Ascending aorta (tissue), 2 donors: ENCODE data around the gene EFNB1. TPM values are rescaled to one million over a fixed set of nuclear protein-coding genes. Genes with fewer than 3 reads are reported as not detected.
"Not testable (repeated sequence)": the region's sequence is repeated elsewhere in the genome, so short reads cannot be mapped to it uniquely, and the experiment has no call there.

Experiments
- DNase-seq, 2 donors: peaks; one replicate each; pipeline ENCODE4 v3.0.0-alpha.2; 2019; ENCODE audit warnings: low spot score in 2 of 2
- H3K27ac ChIP-seq, 2 donors: fragments of 200-600 bp; sonication (generic); one replicate each; pipeline ENCODE4 v1.5.1; 2016 to 2017; ENCODE audit warnings: mild to moderate bottlenecking in 1 of 2
- H3K27me3 ChIP-seq: fragments of 200-600 bp; sonication (generic); one replicate; pipeline ENCODE4 v1.5.1; 2017
- H3K36me3 ChIP-seq, 2 donors: fragments of 200-600 bp; sonication (generic); one replicate each; pipeline ENCODE4 v1.5.1; 2016
- H3K4me1 ChIP-seq, 2 donors: fragments of 200-600 bp; sonication (generic); one replicate each; pipeline ENCODE4 v1.5.1; 2016 to 2017; ENCODE audit warnings: mild to moderate bottlenecking in 1 of 2
- H3K4me3 ChIP-seq, 2 donors: fragments of 200-600 bp; sonication (generic); one replicate each; pipeline ENCODE4 v1.5.1; 2016 to 2017; ENCODE audit warnings: mild to moderate bottlenecking in 1 of 2
- H3K9me3 ChIP-seq, 2 donors: fragments of 200-600 bp; sonication (generic); one replicate each; pipeline ENCODE4 v1.5.1; 2016
- intact Hi-C: fragments of 100-400 bp; cut with DNase I; formaldehyde crosslinking; loops from one replicate; pipeline ENCODE4 v1.15.1; 2023
- total RNA-seq: library from RNA; depleted of rRNA; stranded (reverse); fragments of >200 nt; gene quantifications from one replicate; pipeline ENCODE4 v1.1.0, GENCODE V29; 2016
- TF ChIP-seq, protein P1 (sequence below), 3 experiments: fragments of 200-600 bp in 2 of 3; fragments of 450-650 bp in 1 of 3; sonication (generic) in 2 of 3; IDR thresholded peaks; one replicate each; pipeline ENCODE4 v1.5.1; 2016 to 2019; ENCODE audit warnings: antibody characterized with exemption in 3 of 3, mild to moderate bottlenecking in 1 of 3, moderate library complexity in 1 of 3

EFNB1 gene
- total RNA-seq, 1 donor from 2014 or later = 53.4 TPM

DNA sequence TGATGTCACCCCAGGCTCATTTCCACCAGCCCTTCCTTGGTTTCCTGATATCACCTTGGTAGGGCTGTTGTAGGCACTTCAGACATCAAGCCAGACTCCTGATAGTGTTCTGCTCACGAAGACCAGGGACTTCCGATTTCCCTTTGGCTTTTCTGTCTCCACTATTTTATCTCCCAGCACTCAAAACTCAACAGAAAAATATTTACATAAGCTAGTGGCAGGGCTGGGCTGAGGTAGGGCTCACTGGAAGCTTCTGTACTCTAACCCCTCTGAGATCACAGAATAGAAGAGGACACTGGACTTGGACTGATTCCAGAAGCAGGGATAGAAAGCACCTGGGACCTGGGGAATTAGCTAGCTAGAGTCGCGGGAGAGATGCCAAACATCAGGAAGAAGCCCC is 34.4 kb upstream of the EFNB1 start:
- intact Hi-C loops = no loop called here
- Histone ChIP-seq H3K36me3 (no peaks in the 10 kb centered on the region), H3K4me3 (no peak overlapping the region), H3K9me3 (peaks cover 6 to 9% of the 10 kb centered on the region in 2 donors), H3K27me3 (no peaks in the 10 kb centered on the region), H3K4me1 (no peaks in the 10 kb centered on the region), H3K27ac (no peak overlapping the region)
- DNase-seq = no peak
- TF ChIP-seq, protein P1, sequence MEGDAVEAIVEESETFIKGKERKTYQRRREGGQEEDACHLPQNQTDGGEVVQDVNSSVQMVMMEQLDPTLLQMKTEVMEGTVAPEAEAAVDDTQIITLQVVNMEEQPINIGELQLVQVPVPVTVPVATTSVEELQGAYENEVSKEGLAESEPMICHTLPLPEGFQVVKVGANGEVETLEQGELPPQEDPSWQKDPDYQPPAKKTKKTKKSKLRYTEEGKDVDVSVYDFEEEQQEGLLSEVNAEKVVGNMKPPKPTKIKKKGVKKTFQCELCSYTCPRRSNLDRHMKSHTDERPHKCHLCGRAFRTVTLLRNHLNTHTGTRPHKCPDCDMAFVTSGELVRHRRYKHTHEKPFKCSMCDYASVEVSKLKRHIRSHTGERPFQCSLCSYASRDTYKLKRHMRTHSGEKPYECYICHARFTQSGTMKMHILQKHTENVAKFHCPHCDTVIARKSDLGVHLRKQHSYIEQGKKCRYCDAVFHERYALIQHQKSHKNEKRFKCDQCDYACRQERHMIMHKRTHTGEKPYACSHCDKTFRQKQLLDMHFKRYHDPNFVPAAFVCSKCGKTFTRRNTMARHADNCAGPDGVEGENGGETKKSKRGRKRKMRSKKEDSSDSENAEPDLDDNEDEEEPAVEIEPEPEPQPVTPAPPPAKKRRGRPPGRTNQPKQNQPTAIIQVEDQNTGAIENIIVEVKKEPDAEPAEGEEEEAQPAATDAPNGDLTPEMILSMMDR (IDR thresholded peaks at IDR 0.05) = no peak

- H3K27me3 ChIP-seq = no peaks in the 10 kb centered on the region
- H3K4me3 ChIP-seq = no peak overlapping the region
- no peaks in the 10 kb centered on the region for H3K36me3 ChIP-seq
- TF ChIP-seq, protein P1 (IDR thresholded peaks at IDR 0.05) = no peak
- no peak overlapping the region for H3K27ac ChIP-seq
- DNase-seq = no peak
- peaks cover 6 to 9% of the 10 kb centered on the region in 2 donors for H3K9me3 ChIP-seq
- intact Hi-C loops = no loop called here
- H3K4me1 ChIP-seq = no peaks in the 10 kb centered on the region
Observed at GRCh38 chrX:68795741-68796140, 33.1 kb upstream of the EFNB1 start.

DNA sequence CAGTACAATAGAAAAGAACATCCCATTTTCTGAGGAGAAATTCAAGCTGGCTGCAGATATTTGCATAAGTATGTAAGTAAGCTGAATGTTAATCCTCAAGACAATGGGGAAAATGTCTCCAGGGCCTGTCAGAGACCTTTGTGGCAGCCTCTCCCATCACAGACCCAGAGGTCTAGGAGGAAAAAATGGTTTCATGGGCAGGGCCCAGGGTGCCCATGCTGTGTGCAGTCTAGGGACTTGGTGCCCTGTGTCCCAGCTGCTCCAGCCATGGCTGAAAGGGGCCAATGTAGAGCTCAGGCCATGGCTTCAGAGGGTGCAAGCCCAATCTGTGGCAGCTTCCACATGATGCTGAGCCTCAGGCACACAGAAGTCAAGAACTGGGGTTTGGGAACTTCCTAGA is 30.4 kb upstream of the EFNB1 start:
- H3K27me3 ChIP-seq, H3K27ac ChIP-seq, H3K9me3 ChIP-seq, DNase-seq, H3K4me3 ChIP-seq, H3K4me1 ChIP-seq, intact Hi-C loops, H3K36me3 ChIP-seq: not testable (repeated sequence)

DNA sequence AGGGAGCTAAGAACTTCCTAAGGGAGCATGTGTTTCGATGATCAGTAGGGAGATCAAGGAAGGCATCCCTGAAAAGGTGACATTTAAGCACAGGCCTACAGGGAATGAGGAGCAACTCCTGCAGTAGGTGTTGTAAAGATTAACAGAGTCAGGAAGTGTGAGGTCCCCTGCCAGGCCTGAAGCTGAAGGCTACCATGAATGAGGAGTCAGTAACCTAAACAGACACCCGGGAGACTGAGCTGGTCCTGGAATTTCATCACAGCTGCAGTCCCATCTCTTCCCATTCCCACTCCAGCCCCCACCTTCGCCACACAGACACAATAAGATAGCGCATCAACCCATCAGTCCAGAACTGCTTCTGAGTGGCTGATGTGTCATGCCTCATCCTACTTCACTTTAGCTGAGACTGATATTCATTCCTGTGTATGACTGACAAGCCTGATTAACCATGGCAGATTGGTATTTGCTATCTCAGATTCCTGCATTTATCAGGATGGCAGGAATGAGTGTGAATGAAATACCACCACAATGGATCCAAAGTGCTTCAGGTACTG is 27.0 kb upstream of the EFNB1 start:
- Histone ChIP-seq H3K4me1 (no peaks in the 10 kb centered on the region), H3K4me3 (no peak overlapping the region), H3K36me3 (no peaks in the 10 kb centered on the region), H3K27me3 (no peaks in the 10 kb centered on the region), H3K9me3 (peaks cover 6 to 9% of the 10 kb centered on the region in 2 donors), H3K27ac (no peak overlapping the region)
- intact Hi-C loops = no loop called here
- TF ChIP-seq, protein P1 (IDR thresholded peaks at IDR 0.05) = no peak
- DNase-seq = no peak

GRCh38 chrX:68807818-68808217 is 21.0 kb upstream of the EFNB1 start:
- intact Hi-C loops = no loop called here
- H3K4me3 ChIP-seq = no peak overlapping the region
- TF ChIP-seq, protein P1 (IDR thresholded peaks at IDR 0.05) = peak in 1 of 3 experiments; percentile 25
- H3K4me1 ChIP-seq = no peaks in the 10 kb centered on the region
- DNase-seq = no peak
- H3K27ac ChIP-seq = no peak overlapping the region
- no peaks in the 10 kb centered on the region for H3K9me3 ChIP-seq
- no peaks in the 10 kb centered on the region for H3K27me3 ChIP-seq
- H3K36me3 ChIP-seq = no peaks in the 10 kb centered on the region

GRCh38 chrX:68808686-68809357 is 20.0 kb upstream of the EFNB1 start:
- intact Hi-C loops = no loop called here
- Histone ChIP-seq H3K36me3 (no peaks in the 10 kb centered on the region), H3K4me1 (no peaks in the 10 kb centered on the region), H3K9me3 (no peaks in the 10 kb centered on the region), H3K27ac (no peak overlapping the region), H3K4me3 (no peak overlapping the region), H3K27me3 (no peaks in the 10 kb centered on the region)
- TF ChIP-seq, protein P1 (IDR thresholded peaks at IDR 0.05) = peak in 1 of 3 experiments; percentile 10
- no peak for DNase-seq
